Measurements from ENCODE around the gene LAMTOR3. TPM values are rescaled to one million over a fixed set of nuclear protein-coding genes. Genes with fewer than 3 reads are reported as not detected.

The LAMTOR3 gene
- total and polyA plus RNA-seq, 9 of the 15 experiments (the other 6 are each of a cell fraction or from before 2014, with no cell fraction given) = 17.9 to 146 (median 59.4) TPM

DNA sequence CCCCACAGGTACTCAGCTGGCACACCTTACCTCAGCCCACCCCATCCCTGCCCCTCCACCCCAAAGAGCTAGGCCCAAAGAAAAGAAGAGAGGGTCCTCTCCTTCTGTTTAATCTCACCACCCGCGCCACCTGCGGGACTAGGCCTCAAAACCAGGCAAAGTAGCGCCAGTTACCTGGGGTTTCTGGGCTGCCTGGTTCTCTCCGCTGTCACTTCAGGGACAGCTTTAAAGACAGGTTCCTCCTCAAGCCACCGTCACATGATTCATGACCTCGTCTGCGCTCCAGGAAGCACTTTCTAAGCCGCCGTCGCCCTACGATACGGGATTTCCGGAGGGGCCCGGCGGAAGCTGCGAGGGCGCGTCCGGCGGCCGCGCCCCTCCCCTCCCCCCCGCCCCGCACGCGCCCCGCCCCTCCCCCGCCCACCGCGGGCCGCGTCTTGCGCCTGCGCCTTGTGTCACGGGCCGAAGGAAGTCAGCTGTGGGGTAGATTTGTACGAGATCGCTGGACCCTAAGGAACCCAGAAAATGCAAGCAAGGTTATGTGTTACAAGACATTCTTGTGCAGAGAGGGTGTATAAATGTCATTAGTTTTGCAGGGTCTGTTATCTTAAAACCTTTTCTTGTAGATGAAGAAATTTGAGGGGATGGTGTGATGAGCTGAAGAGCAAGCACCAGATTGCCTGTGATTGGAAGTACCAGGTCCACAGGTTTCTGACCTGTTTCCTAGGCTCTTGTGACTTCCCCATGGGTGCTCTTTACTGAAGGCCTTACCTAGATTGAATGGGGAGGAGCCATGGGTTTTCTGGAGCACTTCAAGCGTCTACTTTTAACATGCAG lies at the start of gene LAMTOR3 (continued):
- TF ChIP-seq, protein P1, sequence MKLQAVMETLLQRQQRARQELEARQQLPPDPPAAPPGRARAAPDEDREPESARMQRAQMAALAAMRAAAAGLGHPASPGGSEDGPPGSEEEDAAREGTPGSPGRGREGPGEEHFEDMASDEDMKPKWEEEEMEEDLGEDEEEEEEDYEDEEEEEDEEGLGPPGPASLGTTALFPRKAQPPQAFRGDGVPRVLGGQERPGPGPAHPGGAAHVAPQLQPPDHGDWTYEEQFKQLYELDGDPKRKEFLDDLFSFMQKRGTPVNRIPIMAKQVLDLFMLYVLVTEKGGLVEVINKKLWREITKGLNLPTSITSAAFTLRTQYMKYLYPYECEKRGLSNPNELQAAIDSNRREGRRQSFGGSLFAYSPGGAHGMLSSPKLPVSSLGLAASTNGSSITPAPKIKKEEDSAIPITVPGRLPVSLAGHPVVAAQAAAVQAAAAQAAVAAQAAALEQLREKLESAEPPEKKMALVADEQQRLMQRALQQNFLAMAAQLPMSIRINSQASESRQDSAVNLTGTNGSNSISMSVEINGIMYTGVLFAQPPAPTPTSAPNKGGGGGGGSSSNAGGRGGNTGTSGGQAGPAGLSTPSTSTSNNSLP (IDR thresholded peaks at IDR 0.05; ENCODE audit: borderline replicate concordance, low read depth, low read length) = no peak
- TF ChIP-seq KLF1 (tag; IDR thresholded peaks at IDR 0.05) (no peak), GTF3C2 (IDR thresholded peaks at IDR 0.05; ENCODE audit: borderline replicate concordance, extremely low read depth, insufficient read length) (no peak), YY1 (IDR thresholded peaks at IDR 0.05; ENCODE audit: borderline replicate concordance in 1 of 3, control insufficient read depth in 1 of 3, extremely low read depth in 1 of 3, insufficient read depth in 3 of 3, insufficient read length in 1 of 3, insufficient replicate concordance in 2 of 3, low read depth in 1 of 3, low read length in 2 of 3) (peak in 1 of 3 experiments; percentile 6), DLX4 (CRISPR knock-in tag; IDR thresholded peaks at IDR 0.05) (no peak), SMARCA5 (IDR thresholded peaks at IDR 0.05) (no peak), MNT (conservative IDR thresholded peaks at IDR 0.05) (peak in 1 of 2 experiments; percentile 76; a peak in 2 of 4 replicates), SIN3B (IDR thresholded peaks at IDR 0.05; ENCODE audit: low read depth) (peak; percentile 90), RBM14 (IDR thresholded peaks at IDR 0.05; ENCODE audit: borderline replicate concordance, insufficient read depth, low read depth, low read length) (no peak), TEAD1 (CRISPR knock-in tag; IDR thresholded peaks at IDR 0.05) (0 out of 4 replicates have a peak, but pooled peaks of 1 of the 2 experiments have one; percentile 36), SRSF3 (IDR thresholded peaks at IDR 0.05; ENCODE audit: insufficient read depth, low read length) (no peak), DACH1 (IDR thresholded peaks at IDR 0.05; ENCODE audit: partially characterized antibody) (no peak)
- TF ChIP-seq, protein P2, sequence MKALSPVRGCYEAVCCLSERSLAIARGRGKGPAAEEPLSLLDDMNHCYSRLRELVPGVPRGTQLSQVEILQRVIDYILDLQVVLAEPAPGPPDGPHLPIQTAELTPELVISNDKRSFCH (CRISPR knock-in tag; IDR thresholded peaks at IDR 0.05) = no peak
- TF ChIP-seq, protein P2 (tag; IDR thresholded peaks at IDR 0.05) = no peak
- TF ChIP-seq, protein P3, sequence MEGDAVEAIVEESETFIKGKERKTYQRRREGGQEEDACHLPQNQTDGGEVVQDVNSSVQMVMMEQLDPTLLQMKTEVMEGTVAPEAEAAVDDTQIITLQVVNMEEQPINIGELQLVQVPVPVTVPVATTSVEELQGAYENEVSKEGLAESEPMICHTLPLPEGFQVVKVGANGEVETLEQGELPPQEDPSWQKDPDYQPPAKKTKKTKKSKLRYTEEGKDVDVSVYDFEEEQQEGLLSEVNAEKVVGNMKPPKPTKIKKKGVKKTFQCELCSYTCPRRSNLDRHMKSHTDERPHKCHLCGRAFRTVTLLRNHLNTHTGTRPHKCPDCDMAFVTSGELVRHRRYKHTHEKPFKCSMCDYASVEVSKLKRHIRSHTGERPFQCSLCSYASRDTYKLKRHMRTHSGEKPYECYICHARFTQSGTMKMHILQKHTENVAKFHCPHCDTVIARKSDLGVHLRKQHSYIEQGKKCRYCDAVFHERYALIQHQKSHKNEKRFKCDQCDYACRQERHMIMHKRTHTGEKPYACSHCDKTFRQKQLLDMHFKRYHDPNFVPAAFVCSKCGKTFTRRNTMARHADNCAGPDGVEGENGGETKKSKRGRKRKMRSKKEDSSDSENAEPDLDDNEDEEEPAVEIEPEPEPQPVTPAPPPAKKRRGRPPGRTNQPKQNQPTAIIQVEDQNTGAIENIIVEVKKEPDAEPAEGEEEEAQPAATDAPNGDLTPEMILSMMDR (IDR thresholded peaks at IDR 0.05 in 2 of 3, conservative IDR thresholded peaks at IDR 0.05 in 1 of 3; ENCODE audit: insufficient read depth in 2 of 3, low read depth in 1 of 3, low read length in 3 of 3) = no peak
